MM.1S (cell line): Measurements from ENCODE around the gene STAB1.

ENCODE experiments used
- DNase-seq: peaks from one replicate; pipeline ENCODE4 v3.0.0-alpha.2; 2015
- H2AFZ ChIP-seq: fragments of 300-600 bp; sonication (generic); 2 replicates; pipeline ENCODE4 v1.6.0; 2016; ENCODE audit warnings: antibody characterized with exemption, low read length
- H3F3A ChIP-seq: fragments of 300-600 bp; sonication (generic); 2 replicates; pipeline ENCODE4 v1.6.1; 2016; ENCODE audit warnings: mild to moderate bottlenecking, antibody characterized with exemption, low read length, moderate library complexity, mixed read lengths; ENCODE audit not compliant: insufficient read depth
- H3K27ac ChIP-seq: fragments of 300-600 bp; sonication (generic); 2 replicates; pipeline ENCODE4 v1.5.1; 2016; ENCODE audit warnings: mild to moderate bottlenecking, low read length
- H3K27me3 ChIP-seq: fragments of 300-600 bp; sonication (generic); replicated peaks from 2 replicates; pipeline ENCODE4 v1.6.0; 2016; ENCODE audit warnings: low read length; ENCODE audit not compliant: insufficient read depth
- H3K36me3 ChIP-seq: fragments of 300-600 bp; sonication (generic); replicated peaks from 2 replicates; pipeline ENCODE4 v1.6.1; 2016; ENCODE audit warnings: mild to moderate bottlenecking, low read length, mixed read lengths; ENCODE audit not compliant: insufficient read depth
- H3K4me1 ChIP-seq: fragments of 300-600 bp; sonication (generic); 2 replicates; pipeline ENCODE4 v1.6.1; 2016; ENCODE audit warnings: low read length, mixed read lengths
- H3K4me2 ChIP-seq: fragments of 300-600 bp; sonication (generic); 2 replicates; pipeline ENCODE4 v1.6.0; 2016; ENCODE audit warnings: low read depth, low read length
- H3K4me3 ChIP-seq: fragments of 300-600 bp; sonication (generic); 2 replicates; pipeline ENCODE4 v1.5.1; 2016; ENCODE audit warnings: low read length, mixed read lengths
- H3K79me2 ChIP-seq: fragments of 300-600 bp; sonication (generic); 2 replicates; pipeline ENCODE4 v1.6.1; 2016; ENCODE audit warnings: mixed run types, low read length, mixed read lengths
- H3K9ac ChIP-seq: fragments of 300-600 bp; sonication (generic); 2 replicates; pipeline ENCODE4 v1.6.1; 2016; ENCODE audit warnings: low read length, mixed read lengths
- H3K9me2 ChIP-seq: fragments of 300-600 bp; sonication (generic); replicated peaks from 2 replicates; pipeline ENCODE4 v1.6.1; 2016; ENCODE audit warnings: mild to moderate bottlenecking, low read length, mixed read lengths; ENCODE audit not compliant: insufficient read depth
- H3K9me3 ChIP-seq: fragments of 300-600 bp; sonication (generic); replicated peaks from 2 replicates; pipeline ENCODE4 v1.6.1; 2016; ENCODE audit warnings: mild to moderate bottlenecking, low read length, mixed read lengths; ENCODE audit not compliant: insufficient read depth
- H4K20me1 ChIP-seq: fragments of 300-600 bp; sonication (generic); 2 replicates; pipeline ENCODE4 v1.6.1; 2016; ENCODE audit warnings: mild to moderate bottlenecking, low read length, moderate library complexity, mixed read lengths; ENCODE audit not compliant: insufficient read depth
- CTCF ChIP-seq: fragments of 300-600 bp; sonication (generic); IDR thresholded peaks from 2 replicates; pipeline ENCODE4 v1.5.1; 2016; ENCODE audit warnings: antibody characterized with exemption, low read length, mixed read lengths
- EZH2 ChIP-seq: fragments of 300-600 bp; sonication (generic); optimal IDR thresholded peaks from 2 replicates; pipeline ENCODE3; 2017; ENCODE audit warnings: low read depth, mild to moderate bottlenecking, antibody characterized with exemption, low read length, mixed read lengths
- EZH2phosphoT487 ChIP-seq: fragments of 300-600 bp; sonication (generic); IDR thresholded peaks from 2 replicates; pipeline ENCODE4 v1.6.1; 2018; ENCODE audit warnings: antibody characterized with exemption, low read length

STAB1 gene

GRCh38 chr3:52494886-52495495 lies at the start of gene STAB1:
Gene STAB1 (plus strand): TSS chr3:52495338. CDS start chr3:52495414, 76 bp downstream.
- Histone ChIP-seq H3K9ac (no peak within 1 kb of the TSS), H3K4me2 (no peak within 1 kb of the TSS), H3K27me3 (no peaks in the 10 kb centered on the region; the same call in 1 of the 2 replicates), H4K20me1 (no peaks in the 10 kb centered on the region), H3K27ac (no peak within 1 kb of the TSS), H3K79me2 (no peaks in the 10 kb centered on the region), H3K36me3 (no peaks in the 10 kb centered on the region), H3K4me3 (no peak within 1 kb of the TSS), H3K9me3 (no peaks in the 10 kb centered on the region), H3K4me1 (no peaks in the 10 kb centered on the region), H3F3A (no peaks in the 10 kb centered on the region), H3K9me2 (no peaks in the 10 kb centered on the region), H2AFZ (no peak within 1 kb of the TSS)
- TF ChIP-seq CTCF (no peak), EZH2phosphoT487 (no peak), EZH2 (no peak)
- no peak for DNase-seq

GRCh38 chr3:52446042-52446441 lies 49.1 kb upstream of the STAB1 start:
- Histone ChIP-seq H3K36me3 (no peaks in the 10 kb centered on the region), H3K27ac (no peak overlapping the region), H3K79me2 (no peaks in the 10 kb centered on the region), H3K4me1 (peaks cover 5% of the 10 kb centered on the region), H3F3A (no peaks in the 10 kb centered on the region), H3K9ac (no peak overlapping the region), H3K27me3 (no peaks in the 10 kb centered on the region), H3K4me3 (no peak overlapping the region), H2AFZ (no peak overlapping the region), H3K9me2 (no peaks in the 10 kb centered on the region), H3K4me2 (no peak overlapping the region), H3K9me3 (no peaks in the 10 kb centered on the region), H4K20me1 (no peaks in the 10 kb centered on the region)
- no peak for DNase-seq
- TF ChIP-seq CTCF (no peak), EZH2phosphoT487 (no peak), EZH2 (no peak)

- Histone ChIP-seq H3K9me2 (no peaks in the 10 kb centered on the region), H3K79me2 (no peaks in the 10 kb centered on the region), H3K9ac (no peak overlapping the region), H2AFZ (no peak overlapping the region; the same call in 1 of the 2 replicates), H3K27me3 (no peaks in the 10 kb centered on the region), H3K4me2 (no peak overlapping the region), H3K9me3 (no peaks in the 10 kb centered on the region), H3K4me3 (no peak overlapping the region), H3K27ac (no peak overlapping the region), H3F3A (no peaks in the 10 kb centered on the region), H3K36me3 (no peaks in the 10 kb centered on the region), H4K20me1 (no peaks in the 10 kb centered on the region), H3K4me1 (peaks cover 5% of the 10 kb centered on the region)
- peak; percentile 66 for DNase-seq
- no peak for TF ChIP-seq EZH2phosphoT487
- peak; percentile 99 for TF ChIP-seq CTCF
Observed at GRCh38 chr3:52446631-52447511, 48.3 kb upstream of the STAB1 start.
